WTC11 (cell line): ENCODE results near the gene GNPTG. TPM values are rescaled to one million over a fixed set of nuclear protein-coding genes. Genes with fewer than 3 reads are reported as not detected.
A peak's percentile ranks its signal among the peaks of the same experiment; 100 is the strongest.

Experiments
- ATAC-seq: fragments of 200-7000 bp; cut with Tn5 transposase; 2 replicates; pipeline ENCODE4 v1.10.0; 2021; ENCODE audit warnings: mild to moderate bottlenecking, moderate library complexity
- CTCF ChIA-PET: fragments of 300-600 bp; sonication (Branson Sonifier 250); formaldehyde crosslinking; loops from one replicate; lab custom pipeline; 2021; ENCODE audit warnings: antibody characterized with exemption; lab: Charles Lee
- POLR2A ChIA-PET: fragments of 350-600 bp; sonication (Branson Sonifier 250); formaldehyde crosslinking; loops from one replicate; lab custom pipeline; 2021; ENCODE audit warnings: antibody characterized with exemption; lab: Charles Lee
- DNase-seq: peaks from one replicate; pipeline ENCODE4 v3.0.0; 2021; ENCODE audit warnings: low spot score
- H3K27ac Mint-ChIP-seq: 2 replicates; pipeline ENCODE4 v1.8.0; 2021; ENCODE audit warnings: mixed read lengths
- H3K27me3 Mint-ChIP-seq: 2 replicates; pipeline ENCODE4 v1.8.0; 2021; ENCODE audit warnings: low read depth, mild to moderate bottlenecking, moderate library complexity, mixed read lengths
- H3K36me3 Mint-ChIP-seq: 2 replicates; pipeline ENCODE4 v1.8.0; 2021; ENCODE audit warnings: mixed read lengths
- H3K4me1 Mint-ChIP-seq: 2 replicates; pipeline ENCODE4 v1.8.0; 2022; ENCODE audit warnings: mixed read lengths
- H3K4me3 Mint-ChIP-seq: 2 replicates; pipeline ENCODE4 v1.8.0; 2021; ENCODE audit warnings: mild to moderate bottlenecking, moderate library complexity, mixed read lengths
- H3K9me3 Mint-ChIP-seq: 2 replicates; pipeline ENCODE4 v1.8.0; 2021; ENCODE audit warnings: mixed read lengths
- FOXP1 ChIP-seq: sonication (generic); formaldehyde crosslinking; IDR thresholded peaks from 2 replicates; pipeline ENCODE4 v1.8.0; 2022; ENCODE audit warnings: missing genetic modification reagents, mild to moderate bottlenecking, moderate library complexity, borderline replicate concordance
- GRHL2 ChIP-seq: fragments of 250-450 bp; sonication (Bioruptor Pico); IDR thresholded peaks from 2 replicates; pipeline ENCODE4 v1.8.0; 2022; ENCODE audit warnings: mild to moderate bottlenecking, moderate library complexity; ENCODE audit not compliant: insufficient replicate concordance, severe bottlenecking
- GTF2I ChIP-seq: fragments of 250-450 bp; sonication (Bioruptor Pico); conservative IDR thresholded peaks from 2 replicates; pipeline ENCODE4 v1.4.0; 2021; ENCODE audit warnings: mild to moderate bottlenecking
- JAZF1 ChIP-seq: fragments of 250-450 bp; sonication (Bioruptor Pico); IDR thresholded peaks from 2 replicates; pipeline ENCODE4 v1.9.0; 2021; ENCODE audit warnings: moderate library complexity, mild to moderate bottlenecking, inconsistent platforms
- MAX ChIP-seq: sonication (generic); formaldehyde crosslinking; IDR thresholded peaks from 2 replicates; pipeline ENCODE4 v1.8.0; 2022; ENCODE audit warnings: mild to moderate bottlenecking, missing genetic modification reagents
- NFE2L1 ChIP-seq: sonication (generic); formaldehyde crosslinking; IDR thresholded peaks from 2 replicates; pipeline ENCODE4 v1.8.1; 2023; ENCODE audit warnings: missing genetic modification reagents
- NFYB ChIP-seq: sonication (generic); formaldehyde crosslinking; conservative IDR thresholded peaks from 2 replicates; pipeline ENCODE4 v1.8.0; 2022; ENCODE audit warnings: low read depth, missing genetic modification reagents
- ZNF232 ChIP-seq: sonication (generic); formaldehyde crosslinking; IDR thresholded peaks from 2 replicates; pipeline ENCODE4 v1.8.0; 2022; ENCODE audit warnings: mild to moderate bottlenecking, missing genetic modification reagents
- ZNF263 ChIP-seq: sonication (generic); formaldehyde crosslinking; IDR thresholded peaks from 2 replicates; pipeline ENCODE4 v1.8.1; 2022; ENCODE audit warnings: low read depth, mild to moderate bottlenecking, moderate library complexity, missing genetic modification reagents
- ZNF317 ChIP-seq: sonication (generic); formaldehyde crosslinking; IDR thresholded peaks from 2 replicates; pipeline ENCODE4 v1.8.1; 2023; ENCODE audit warnings: low read depth, mild to moderate bottlenecking, moderate library complexity, missing genetic modification reagents, borderline replicate concordance
- ZNF423 ChIP-seq: fragments of 250-450 bp; sonication (Bioruptor Pico); IDR thresholded peaks from 2 replicates; pipeline ENCODE4 v2.1.2; 2022; ENCODE audit warnings: mild to moderate bottlenecking, moderate library complexity
- total RNA-seq: library from RNA; stranded (reverse); gene quantifications from 3 replicates; pipeline ENCODE4 v1.2.3, GENCODE V29; 2021
- TF ChIP-seq, protein P1 (sequence below): fragments of 250-450 bp; sonication (Bioruptor Pico); IDR thresholded peaks from 2 replicates; pipeline ENCODE4 v1.9.0; 2021; ENCODE audit warnings: mild to moderate bottlenecking, borderline replicate concordance

GNPTG gene
- total RNA-seq, 1 experiment from 2014 or later = 35.9 TPM

- ChIA-PET CTCF (interaction anchor here (1.3 kb wide), 1 partner anchor 13 kb away, joined by 3 read pairs; no protein-coding TSS in a partner anchor), POLR2A (no interaction called here)
Measured at GRCh38 chr16:1375741-1376410, 24.1 kb downstream of the GNPTG start.

DNA sequence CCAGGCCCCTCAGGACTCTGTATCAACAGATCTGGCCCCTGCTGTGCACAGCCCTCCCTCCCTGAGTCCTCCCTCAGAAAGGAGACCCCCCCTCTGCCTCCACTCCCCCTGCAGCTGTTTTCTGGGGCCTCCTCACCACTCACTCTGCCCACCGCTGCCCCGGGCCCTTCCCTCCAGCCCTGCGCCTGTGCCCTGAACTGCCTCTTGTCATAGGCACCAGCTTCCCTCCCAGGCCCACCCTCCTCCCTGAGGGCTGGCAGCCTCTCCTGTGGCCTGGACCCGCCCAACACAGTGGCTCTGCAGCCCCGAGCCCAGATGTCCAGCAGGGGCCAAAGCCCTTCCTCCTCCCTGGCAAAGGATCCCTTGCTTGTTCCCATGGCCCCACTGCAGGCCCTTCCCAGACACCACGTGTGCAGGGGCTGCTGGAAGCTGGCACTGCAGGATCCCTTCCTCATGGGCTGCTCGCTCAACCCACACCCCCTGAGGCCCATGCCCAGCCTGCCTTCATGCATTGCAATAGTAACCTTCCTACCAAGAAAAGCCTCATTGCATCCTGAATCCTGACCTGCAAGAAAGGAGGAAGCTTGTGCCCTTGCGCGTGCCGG lies 25.8 kb downstream of the GNPTG start:
- H3K36me3 Mint-ChIP-seq = peaks cover 2% of the 10 kb centered on the region; the same call in 1 of the 2 replicates
- ChIA-PET POLR2A (no interaction called here), CTCF (interaction anchor here (1.0 to 3.1 kb wide), 4 partner anchors 13 to 76 kb away, joined by 3 to 31 read pairs (median 6); no protein-coding TSS in a partner anchor)
- peaks cover 18% of the 10 kb centered on the region for H3K4me1 Mint-ChIP-seq
- no peak for TF ChIP-seq ZNF317 (CRISPR knock-in tag)
- H3K27me3 Mint-ChIP-seq = no peaks in the 10 kb centered on the region
- ATAC-seq (no peak), DNase-seq (no peak)
- peak overlapping the region; percentile 90 for H3K27ac Mint-ChIP-seq
- H3K4me3 Mint-ChIP-seq = peak overlapping the region; percentile 83
- no peaks in the 10 kb centered on the region for H3K9me3 Mint-ChIP-seq

More at GRCh38 chr16:1375741-1376410, 24.1 kb downstream of the GNPTG start:
- Mint-ChIP-seq H3K4me1 (peaks cover 18% of the 10 kb centered on the region), H3K36me3 (peaks cover 2% of the 10 kb centered on the region; the same call in 1 of the 2 replicates), H3K27me3 (no peaks in the 10 kb centered on the region), H3K9me3 (no peaks in the 10 kb centered on the region), H3K4me3 (no peak overlapping the region), H3K27ac (no peak overlapping the region)
- DNase-seq (no peak), ATAC-seq (no peak)
- TF ChIP-seq FOXP1 (CRISPR knock-in tag) (no peak), ZNF263 (peak; percentile 96)

- TF ChIP-seq ZNF232 (CRISPR knock-in tag) = no peak
- TF ChIP-seq GRHL2 (CRISPR knock-in tag) = no peak
- no peak for TF ChIP-seq ZNF423
- TF ChIP-seq MAX = no peak
- TF ChIP-seq NFYB (CRISPR knock-in tag) = no peak
- TF ChIP-seq JAZF1 (CRISPR knock-in tag) = no peak
- TF ChIP-seq, protein P1, sequence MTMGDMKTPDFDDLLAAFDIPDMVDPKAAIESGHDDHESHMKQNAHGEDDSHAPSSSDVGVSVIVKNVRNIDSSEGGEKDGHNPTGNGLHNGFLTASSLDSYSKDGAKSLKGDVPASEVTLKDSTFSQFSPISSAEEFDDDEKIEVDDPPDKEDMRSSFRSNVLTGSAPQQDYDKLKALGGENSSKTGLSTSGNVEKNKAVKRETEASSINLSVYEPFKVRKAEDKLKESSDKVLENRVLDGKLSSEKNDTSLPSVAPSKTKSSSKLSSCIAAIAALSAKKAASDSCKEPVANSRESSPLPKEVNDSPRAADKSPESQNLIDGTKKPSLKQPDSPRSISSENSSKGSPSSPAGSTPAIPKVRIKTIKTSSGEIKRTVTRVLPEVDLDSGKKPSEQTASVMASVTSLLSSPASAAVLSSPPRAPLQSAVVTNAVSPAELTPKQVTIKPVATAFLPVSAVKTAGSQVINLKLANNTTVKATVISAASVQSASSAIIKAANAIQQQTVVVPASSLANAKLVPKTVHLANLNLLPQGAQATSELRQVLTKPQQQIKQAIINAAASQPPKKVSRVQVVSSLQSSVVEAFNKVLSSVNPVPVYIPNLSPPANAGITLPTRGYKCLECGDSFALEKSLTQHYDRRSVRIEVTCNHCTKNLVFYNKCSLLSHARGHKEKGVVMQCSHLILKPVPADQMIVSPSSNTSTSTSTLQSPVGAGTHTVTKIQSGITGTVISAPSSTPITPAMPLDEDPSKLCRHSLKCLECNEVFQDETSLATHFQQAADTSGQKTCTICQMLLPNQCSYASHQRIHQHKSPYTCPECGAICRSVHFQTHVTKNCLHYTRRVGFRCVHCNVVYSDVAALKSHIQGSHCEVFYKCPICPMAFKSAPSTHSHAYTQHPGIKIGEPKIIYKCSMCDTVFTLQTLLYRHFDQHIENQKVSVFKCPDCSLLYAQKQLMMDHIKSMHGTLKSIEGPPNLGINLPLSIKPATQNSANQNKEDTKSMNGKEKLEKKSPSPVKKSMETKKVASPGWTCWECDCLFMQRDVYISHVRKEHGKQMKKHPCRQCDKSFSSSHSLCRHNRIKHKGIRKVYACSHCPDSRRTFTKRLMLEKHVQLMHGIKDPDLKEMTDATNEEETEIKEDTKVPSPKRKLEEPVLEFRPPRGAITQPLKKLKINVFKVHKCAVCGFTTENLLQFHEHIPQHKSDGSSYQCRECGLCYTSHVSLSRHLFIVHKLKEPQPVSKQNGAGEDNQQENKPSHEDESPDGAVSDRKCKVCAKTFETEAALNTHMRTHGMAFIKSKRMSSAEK (CRISPR knock-in tag) = no peak
- H3K4me1 Mint-ChIP-seq = peaks cover 18% of the 10 kb centered on the region
- H3K4me3 Mint-ChIP-seq = peak overlapping the region; percentile 83
- DNase-seq = no peak
- peaks cover 2% of the 10 kb centered on the region; the same call in 1 of the 2 replicates for H3K36me3 Mint-ChIP-seq
- no peak for ATAC-seq
- POLR2A ChIA-PET = interaction anchor here (1.2 kb wide), 1 partner anchor 115 kb away, joined by 3 read pairs; the partner anchor contains the start of gene TELO2
- H3K27me3 Mint-ChIP-seq = no peaks in the 10 kb centered on the region
- no peaks in the 10 kb centered on the region for H3K9me3 Mint-ChIP-seq
- peak overlapping the region; percentile 90 for H3K27ac Mint-ChIP-seq
- CTCF ChIA-PET = interaction anchor here (0.8 to 3.1 kb wide), 6 partner anchors 11 to 327 kb away, joined by 3 to 31 read pairs (median 4); no protein-coding TSS in a partner anchor
Measured at GRCh38 chr16:1378087-1378803, 26.5 kb downstream of the GNPTG start.

DNA sequence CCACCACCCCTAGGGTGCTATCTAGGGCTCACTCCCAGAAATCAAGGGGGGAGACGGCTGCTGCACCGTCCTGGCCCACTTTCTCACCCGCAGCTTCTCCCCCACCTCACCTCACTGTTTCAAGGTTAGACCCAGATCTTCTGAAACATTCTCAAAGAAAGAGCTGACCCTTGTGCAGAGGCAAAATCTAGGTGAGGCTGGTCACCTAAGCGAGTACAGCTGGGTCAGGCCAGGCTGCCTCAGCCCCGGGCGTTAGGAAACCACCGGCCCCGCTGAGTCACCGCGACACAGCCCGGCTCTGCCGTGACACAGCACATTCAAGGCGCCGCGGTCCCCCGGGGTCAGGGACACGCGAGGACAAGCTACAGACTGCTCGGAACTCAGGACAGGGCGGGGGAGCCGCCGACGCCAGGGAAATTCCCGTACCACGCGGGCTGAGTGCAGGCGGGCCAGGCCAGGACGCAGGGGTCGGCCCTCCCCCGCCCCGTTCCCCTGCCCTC lies 27.1 kb downstream of the GNPTG start:
- no peaks in the 10 kb centered on the region for H3K9me3 Mint-ChIP-seq
- TF ChIP-seq GTF2I (CRISPR knock-in tag) = no peak
- TF ChIP-seq NFE2L1 (CRISPR knock-in tag) = 0 out of 2 replicates have a peak, but pooled peaks have one; percentile 21
- TF ChIP-seq, all 79 proteins: peak for 1
- Mint-ChIP-seq H3K27ac (peak overlapping the region; percentile 70), H3K27me3 (no peaks in the 10 kb centered on the region), H3K4me1 (peaks cover 18% of the 10 kb centered on the region), H3K36me3 (peaks cover 2% of the 10 kb centered on the region; the same call in 1 of the 2 replicates), H3K4me3 (peak overlapping the region; percentile 83)
- POLR2A ChIA-PET = interaction anchor here (1.2 to 1.4 kb wide), 2 partner anchors 36 to 114 kb away, joined by 3 read pairs; partner anchors contain the start of gene TELO2
- peak; percentile 14 for ATAC-seq
- DNase-seq = peak; percentile 41
- CTCF ChIA-PET = interaction anchor here (0.6 to 3.1 kb wide), 8 partner anchors 12 to 327 kb away, joined by 3 to 31 read pairs (median 4); no protein-coding TSS in a partner anchor
